Measurements from ENCODE around the gene CATSPERB. TPM values are rescaled to one million over a fixed set of nuclear protein-coding genes. Genes with fewer than 3 reads are reported as not detected.
"Not testable (repeated sequence)": the region's sequence is repeated elsewhere in the genome, so short reads cannot be mapped to it uniquely, and the experiment has no call there.

The CATSPERB gene
- total RNA-seq, 1 donor from 2014 or later, result 0.99 TPM

DNA sequence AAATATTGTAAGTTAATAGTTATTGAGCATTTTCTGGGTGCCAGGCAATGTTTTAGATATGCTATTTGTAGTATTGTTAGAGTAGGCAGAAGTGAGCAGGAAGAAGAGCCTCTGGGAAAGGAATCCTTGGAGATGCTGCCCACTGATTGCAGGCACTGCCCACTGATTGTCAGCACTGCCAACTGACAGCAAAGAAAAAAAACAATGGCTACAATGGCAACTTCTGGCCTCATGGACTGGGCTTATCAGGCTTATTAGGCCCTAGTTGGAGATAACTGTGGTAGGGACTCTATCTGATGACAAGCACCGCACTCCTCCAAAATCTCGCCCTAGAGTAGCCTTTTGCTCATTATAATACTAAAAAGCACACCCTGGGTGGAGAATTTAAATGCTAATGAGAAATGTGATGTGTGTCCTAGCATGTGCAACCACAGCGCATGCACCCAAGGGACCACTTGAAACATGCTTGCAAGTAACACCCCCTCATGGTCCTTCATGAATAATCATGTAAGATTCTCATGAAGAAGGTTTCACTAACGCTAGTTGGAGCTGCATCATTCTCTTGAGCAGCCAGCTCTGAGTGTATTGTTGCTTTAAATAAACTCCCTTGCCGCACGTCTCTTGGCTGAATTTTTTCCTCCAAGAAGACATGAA, 118.3 kb downstream of the CATSPERB start:
- no peak for DNase-seq (ENCODE audit: low spot score)
- no peaks in the 10 kb centered on the region for H3K36me3 Mint-ChIP-seq (ENCODE audit: low read depth)
- H3K9me3 Mint-ChIP-seq (ENCODE audit: low read depth), result no peaks in the 10 kb centered on the region
- no peaks in the 10 kb centered on the region for H3K27me3 Mint-ChIP-seq (ENCODE audit: low read depth)
- TF ChIP-seq, protein P1, sequence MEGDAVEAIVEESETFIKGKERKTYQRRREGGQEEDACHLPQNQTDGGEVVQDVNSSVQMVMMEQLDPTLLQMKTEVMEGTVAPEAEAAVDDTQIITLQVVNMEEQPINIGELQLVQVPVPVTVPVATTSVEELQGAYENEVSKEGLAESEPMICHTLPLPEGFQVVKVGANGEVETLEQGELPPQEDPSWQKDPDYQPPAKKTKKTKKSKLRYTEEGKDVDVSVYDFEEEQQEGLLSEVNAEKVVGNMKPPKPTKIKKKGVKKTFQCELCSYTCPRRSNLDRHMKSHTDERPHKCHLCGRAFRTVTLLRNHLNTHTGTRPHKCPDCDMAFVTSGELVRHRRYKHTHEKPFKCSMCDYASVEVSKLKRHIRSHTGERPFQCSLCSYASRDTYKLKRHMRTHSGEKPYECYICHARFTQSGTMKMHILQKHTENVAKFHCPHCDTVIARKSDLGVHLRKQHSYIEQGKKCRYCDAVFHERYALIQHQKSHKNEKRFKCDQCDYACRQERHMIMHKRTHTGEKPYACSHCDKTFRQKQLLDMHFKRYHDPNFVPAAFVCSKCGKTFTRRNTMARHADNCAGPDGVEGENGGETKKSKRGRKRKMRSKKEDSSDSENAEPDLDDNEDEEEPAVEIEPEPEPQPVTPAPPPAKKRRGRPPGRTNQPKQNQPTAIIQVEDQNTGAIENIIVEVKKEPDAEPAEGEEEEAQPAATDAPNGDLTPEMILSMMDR (IDR thresholded peaks at IDR 0.05), result no peak
- H3K27ac Mint-ChIP-seq (ENCODE audit: unreplicated experiment), result no peak overlapping the region
- no peak overlapping the region for H3K4me3 Mint-ChIP-seq (ENCODE audit: unreplicated experiment)
- no peaks in the 10 kb centered on the region for H3K4me1 Mint-ChIP-seq (ENCODE audit: low read depth)

DNA sequence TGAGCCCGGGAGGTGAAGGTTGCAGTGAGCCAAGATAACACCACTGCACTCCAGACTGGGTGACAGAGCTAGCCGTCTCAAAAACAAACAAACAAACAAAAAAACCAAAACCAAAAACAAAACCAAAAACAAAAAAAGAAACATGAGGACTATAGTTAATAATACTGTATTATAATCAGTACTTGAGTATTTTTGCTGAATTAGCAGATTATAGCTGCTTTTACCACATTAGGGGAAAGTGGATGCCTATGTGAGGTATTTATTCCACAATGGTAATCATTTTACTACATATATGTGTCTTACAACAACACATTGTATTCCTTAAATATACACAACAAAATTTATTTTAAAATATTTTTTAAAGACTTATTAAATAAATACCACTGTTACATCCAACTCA, 120.4 kb downstream of the CATSPERB start:
- Mint-ChIP-seq H3K27ac (ENCODE audit: unreplicated experiment) (no peak overlapping the region), H3K27me3 (ENCODE audit: low read depth) (no peaks in the 10 kb centered on the region), H3K4me1 (ENCODE audit: low read depth) (no peaks in the 10 kb centered on the region), H3K36me3 (ENCODE audit: low read depth) (no peaks in the 10 kb centered on the region), H3K4me3 (ENCODE audit: unreplicated experiment) (no peak overlapping the region), H3K9me3 (ENCODE audit: low read depth) (no peaks in the 10 kb centered on the region)
- TF ChIP-seq, protein P1 (IDR thresholded peaks at IDR 0.05), result no peak
- no peak for DNase-seq (ENCODE audit: low spot score)

DNA sequence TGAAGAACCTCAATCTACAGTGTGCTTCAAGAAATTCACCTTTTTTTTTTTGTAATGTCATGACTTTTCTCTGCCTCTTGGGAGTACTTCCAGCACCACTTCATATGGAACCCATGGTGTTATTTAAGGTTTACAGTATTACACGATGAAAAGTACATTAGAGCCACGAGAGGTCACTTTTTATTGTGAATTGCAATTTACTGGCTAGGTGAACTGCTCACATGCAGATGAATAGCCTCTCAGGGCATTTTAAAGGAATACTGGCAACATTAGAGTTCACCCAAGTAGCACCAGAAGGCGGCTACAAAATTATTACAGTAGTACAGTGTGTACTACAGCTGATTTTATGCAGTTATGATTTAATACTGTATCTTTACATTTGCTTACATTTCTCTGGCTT, 122.7 kb downstream of the CATSPERB start:
- DNase-seq (ENCODE audit: low spot score), result no peak
- H3K36me3 Mint-ChIP-seq (ENCODE audit: low read depth), result no peaks in the 10 kb centered on the region
- TF ChIP-seq, protein P1 (IDR thresholded peaks at IDR 0.05), result no peak
- H3K27ac Mint-ChIP-seq (ENCODE audit: unreplicated experiment), result no peak overlapping the region
- no peaks in the 10 kb centered on the region for H3K27me3 Mint-ChIP-seq (ENCODE audit: low read depth)
- H3K9me3 Mint-ChIP-seq (ENCODE audit: low read depth), result no peaks in the 10 kb centered on the region
- peaks cover 4% of the 10 kb centered on the region for H3K4me1 Mint-ChIP-seq (ENCODE audit: low read depth)
- H3K4me3 Mint-ChIP-seq (ENCODE audit: unreplicated experiment), result no peak overlapping the region

DNA sequence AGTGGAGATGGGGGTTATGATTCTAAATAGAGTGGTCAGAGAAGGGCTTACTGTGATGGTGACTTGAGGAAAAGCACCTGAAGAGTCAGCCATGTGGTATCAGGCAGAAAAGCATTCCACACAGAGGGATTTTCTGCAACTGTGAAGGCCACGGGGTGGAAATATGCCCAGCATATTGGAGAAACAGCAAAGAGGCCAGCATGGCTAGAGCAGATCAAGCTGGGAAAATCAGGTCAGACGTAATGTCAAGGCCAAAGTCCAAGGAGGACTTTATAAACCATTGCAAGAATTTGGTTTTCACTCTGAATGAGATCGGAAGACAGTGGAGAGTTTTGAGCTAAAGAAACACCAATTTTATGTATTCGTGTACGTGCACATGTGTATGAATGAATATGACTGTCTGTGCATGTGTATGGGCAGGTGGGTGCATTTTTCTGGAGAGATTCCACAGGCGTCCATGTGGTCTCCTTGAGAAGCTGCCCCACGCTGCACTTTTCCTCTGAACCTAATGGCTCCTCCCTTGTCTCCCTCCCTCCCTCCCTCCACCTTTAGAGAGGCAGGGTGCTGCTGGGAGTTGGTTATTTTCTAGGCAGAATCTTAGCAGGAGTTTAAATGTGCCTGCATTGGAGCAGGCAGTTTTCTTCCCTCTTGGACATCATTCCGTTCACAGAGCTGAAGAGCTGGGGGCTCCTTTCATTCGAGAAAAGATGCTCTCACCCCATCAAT, 124.4 kb downstream of the CATSPERB start:
- DNase-seq (ENCODE audit: low spot score), result no peak
- Mint-ChIP-seq H3K9me3 (ENCODE audit: low read depth) (no peaks in the 10 kb centered on the region), H3K4me1 (ENCODE audit: low read depth) (peaks cover 4% of the 10 kb centered on the region), H3K4me3 (ENCODE audit: unreplicated experiment) (no peak overlapping the region), H3K27ac (ENCODE audit: unreplicated experiment) (no peak overlapping the region), H3K27me3 (ENCODE audit: low read depth) (peaks cover 2% of the 10 kb centered on the region), H3K36me3 (ENCODE audit: low read depth) (no peaks in the 10 kb centered on the region)
- TF ChIP-seq, protein P1 (IDR thresholded peaks at IDR 0.05), result no peak

DNA sequence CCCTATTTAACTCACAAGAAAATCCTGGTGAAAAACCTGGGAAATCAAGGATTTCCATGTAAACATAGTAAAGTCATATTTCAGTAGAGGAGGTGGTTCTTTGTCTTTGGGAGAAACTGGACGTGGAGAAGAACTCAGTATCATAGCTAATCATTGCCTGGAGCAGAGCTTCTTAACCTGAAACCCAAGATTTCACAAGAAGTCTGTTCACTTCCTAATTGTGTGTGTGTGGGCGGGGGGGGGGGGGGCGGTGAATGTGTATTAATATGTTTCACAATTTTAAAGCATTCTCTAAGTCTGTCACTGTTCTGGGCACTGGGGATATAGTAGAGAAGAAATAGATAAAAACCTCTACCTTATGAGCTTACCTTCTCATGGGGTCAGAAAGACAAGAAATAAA, 125.0 kb downstream of the CATSPERB start:
- no peaks in the 10 kb centered on the region for H3K36me3 Mint-ChIP-seq (ENCODE audit: low read depth)
- peaks cover 2% of the 10 kb centered on the region for H3K27me3 Mint-ChIP-seq (ENCODE audit: low read depth)
- DNase-seq (ENCODE audit: low spot score), result no peak
- TF ChIP-seq, protein P1 (IDR thresholded peaks at IDR 0.05), result no peak
- no peak overlapping the region for H3K4me3 Mint-ChIP-seq (ENCODE audit: unreplicated experiment)
- no peak overlapping the region for H3K27ac Mint-ChIP-seq (ENCODE audit: unreplicated experiment)
- H3K4me1 Mint-ChIP-seq (ENCODE audit: low read depth), result peaks cover 4% of the 10 kb centered on the region
- H3K9me3 Mint-ChIP-seq (ENCODE audit: low read depth), result no peaks in the 10 kb centered on the region

DNA sequence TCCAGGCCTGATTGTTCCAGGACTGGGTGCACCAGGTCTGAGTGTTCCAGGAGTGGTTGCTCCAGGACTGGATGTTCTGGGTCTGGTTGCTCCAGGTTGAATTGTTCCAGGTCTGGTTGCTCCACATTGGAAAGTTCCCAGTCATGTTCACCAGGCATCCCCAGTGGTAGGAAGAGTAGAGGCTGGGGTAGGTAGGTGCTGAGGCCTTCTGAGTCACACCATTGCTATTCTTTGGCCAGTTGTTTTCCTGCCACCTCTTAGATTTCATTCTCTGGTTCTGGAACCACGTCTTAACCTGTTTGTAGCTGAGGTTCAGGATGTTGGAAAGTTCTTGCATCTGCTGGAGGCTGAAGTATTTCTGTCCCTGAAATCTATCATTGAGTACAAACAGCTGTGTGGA, 127.3 kb downstream of the CATSPERB start:
- not testable (repeated sequence) for H3K27me3 Mint-ChIP-seq (ENCODE audit: low read depth)

More for the DNA sequence above, 127.3 kb downstream of the CATSPERB start:
- not testable (repeated sequence) for H3K4me1 Mint-ChIP-seq (ENCODE audit: low read depth); H3K27ac Mint-ChIP-seq (ENCODE audit: unreplicated experiment); DNase-seq (ENCODE audit: low spot score); H3K4me3 Mint-ChIP-seq (ENCODE audit: unreplicated experiment); H3K36me3 Mint-ChIP-seq (ENCODE audit: low read depth); H3K9me3 Mint-ChIP-seq (ENCODE audit: low read depth)
